Spinal cord (tissue), 10 donors: Measurements from ENCODE around the gene TRIM24. TPM values are rescaled to one million over a fixed set of nuclear protein-coding genes. Genes with fewer than 3 reads are reported as not detected.

Experiments
- DNase-seq, 6 donors: peaks; one replicate each; pipeline versions ENCODE4 v3.0.0 to v3.0.0-alpha.2; 2013 to 2015; ENCODE audit warnings: low spot score in 6 of 6, low read depth in 4 of 6
- H3K27ac ChIP-seq: one replicate; pipeline ENCODE4 v1.5.1; 2013; ENCODE audit warnings: low read depth, low read length, control low read depth
- H3K27me3 ChIP-seq: one replicate; pipeline ENCODE4 v1.6.1; 2013; ENCODE audit warnings: low read length; ENCODE audit not compliant: control insufficient read depth, insufficient read depth
- H3K36me3 ChIP-seq: one replicate; pipeline ENCODE4 v1.6.1; 2013; ENCODE audit warnings: low read length; ENCODE audit not compliant: control insufficient read depth, insufficient read depth
- H3K4me1 ChIP-seq: one replicate; pipeline ENCODE4 v1.6.1; 2013; ENCODE audit warnings: low read length; ENCODE audit not compliant: control insufficient read depth, insufficient read depth
- H3K4me3 ChIP-seq: one replicate; pipeline ENCODE4 v1.5.1; 2013; ENCODE audit warnings: low read depth, low read length, control low read depth
- H3K9me3 ChIP-seq: one replicate; pipeline ENCODE4 v1.6.1; 2013; ENCODE audit warnings: low read length; ENCODE audit not compliant: control insufficient read depth, insufficient read depth
- WGBS: methylation state at CpG from one replicate; pipeline ENCODE4 v1.1.5; 2013; ENCODE audit warnings: missing lambda C conversion rate; ENCODE audit not compliant: insufficient coverage; 5-methylcytosine and 5-hydroxymethylcytosine counted together
- polyA plus RNA-seq, 2 donors: library from polyadenylated mRNA; unstranded; fragments of 120-200 nt; gene quantifications; one replicate each; pipeline ENCODE4 v1.2.1, GENCODE V29; 2013; ENCODE audit not compliant: insufficient read length in 2 of 2
- total RNA-seq, 2 donors: library from RNA; depleted of rRNA in 1 of 2; stranded (reverse); fragments of 120-200 nt in 1 of 2; fragments of >200 nt in 1 of 2; gene quantifications; one replicate each; pipeline versions ENCODE4 v1.2.3 to v1.2.4, GENCODE V29; 2013 to 2014
- donor health status: healthy.

Gene TRIM24
- total and polyA plus RNA-seq, 4 donors = 25.4 to 53.4 (median 32.8) TPM

GRCh38 chr7:138505361-138505873 lies 45.4 kb downstream of the TRIM24 start:
- Histone ChIP-seq H3K9me3 (no peaks in the 10 kb centered on the region), H3K4me3 (no peak overlapping the region), H3K4me1 (no peaks in the 10 kb centered on the region), H3K36me3 (peaks cover 9% of the 10 kb centered on the region), H3K27me3 (no peaks in the 10 kb centered on the region), H3K27ac (no peak overlapping the region)
- no peak for DNase-seq
- WGBS = 100% methylated on average over 1 of the region's 2 CpGs

GRCh38 chr7:138506764-138507163 lies 46.7 kb downstream of the TRIM24 start:
- H3K4me1 ChIP-seq = no peaks in the 10 kb centered on the region
- H3K27ac ChIP-seq = no peak overlapping the region
- peaks cover 15% of the 10 kb centered on the region for H3K36me3 ChIP-seq
- no peaks in the 10 kb centered on the region for H3K9me3 ChIP-seq
- H3K4me3 ChIP-seq = no peak overlapping the region
- no peak for DNase-seq
- no peaks in the 10 kb centered on the region for H3K27me3 ChIP-seq
- 92% methylated on average over 1 of the region's 1 CpG for WGBS

GRCh38 chr7:138510003-138510402 lies 49.9 kb downstream of the TRIM24 start:
- peaks cover 16% of the 10 kb centered on the region for H3K36me3 ChIP-seq
- DNase-seq = no peak
- 80% methylated on average over 3 of the region's 3 CpGs for WGBS
- no peaks in the 10 kb centered on the region for H3K9me3 ChIP-seq
- H3K4me3 ChIP-seq = no peak overlapping the region
- no peak overlapping the region for H3K27ac ChIP-seq
- H3K27me3 ChIP-seq = no peaks in the 10 kb centered on the region
- H3K4me1 ChIP-seq = no peaks in the 10 kb centered on the region

DNA sequence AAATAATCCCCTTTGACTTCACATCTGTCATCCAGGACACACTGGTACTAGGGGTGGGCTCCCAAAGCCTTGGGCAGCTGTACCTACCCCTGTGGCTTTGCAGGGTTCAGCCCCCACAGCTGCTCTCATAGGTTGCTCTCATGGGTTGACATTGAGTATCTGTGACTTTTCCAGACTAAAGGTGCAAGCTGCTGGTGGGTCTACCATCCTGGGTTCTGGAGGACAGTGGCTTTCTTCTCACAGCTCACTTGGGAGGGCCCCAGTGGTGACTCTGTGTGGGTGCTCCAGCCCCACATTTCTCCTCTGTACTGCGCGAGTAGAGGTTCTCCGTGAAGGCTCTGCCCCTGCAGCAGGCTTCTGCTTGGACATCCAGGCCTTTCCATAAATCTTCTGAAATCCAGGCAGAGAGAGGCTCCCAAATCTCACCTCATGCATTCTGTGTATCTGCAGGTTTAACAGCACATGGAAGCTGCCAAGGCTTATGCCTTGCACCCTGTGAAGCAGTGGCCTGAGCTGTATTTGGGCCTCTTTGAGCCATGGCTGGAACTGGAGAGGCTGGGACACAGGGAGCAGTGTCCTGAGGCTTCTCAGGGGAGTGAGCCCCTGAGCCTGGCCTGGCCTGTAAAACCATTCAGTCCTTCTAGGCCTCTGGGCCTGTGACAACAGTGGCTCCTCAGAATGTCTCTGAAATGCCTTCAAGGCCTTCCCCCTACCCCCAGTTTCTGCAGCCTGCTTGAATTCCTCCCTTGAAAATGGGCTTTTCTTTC lies 52.2 kb downstream of the TRIM24 start:
- H3K27me3 ChIP-seq = no peaks in the 10 kb centered on the region
- H3K9me3 ChIP-seq = no peaks in the 10 kb centered on the region
- DNase-seq = no peak
- peaks cover 25% of the 10 kb centered on the region for H3K36me3 ChIP-seq
- no peak overlapping the region for H3K4me3 ChIP-seq
- no peak overlapping the region for H3K27ac ChIP-seq
- 96% methylated on average over 3 of the region's 3 CpGs for WGBS
- H3K4me1 ChIP-seq = no peaks in the 10 kb centered on the region

- no peak overlapping the region for H3K27ac ChIP-seq
- H3K36me3 ChIP-seq = peaks cover 26% of the 10 kb centered on the region
- DNase-seq = no peak
- no peaks in the 10 kb centered on the region for H3K27me3 ChIP-seq
- H3K4me3 ChIP-seq = no peak overlapping the region
- no peaks in the 10 kb centered on the region for H3K4me1 ChIP-seq
- WGBS = 100% methylated on average over 1 of the region's 1 CpG
- no peaks in the 10 kb centered on the region for H3K9me3 ChIP-seq
Measured at GRCh38 chr7:138512885-138513284, 52.8 kb downstream of the TRIM24 start.

GRCh38 chr7:138513344-138513871 lies 53.3 kb downstream of the TRIM24 start:
- H3K36me3 ChIP-seq = peaks cover 26% of the 10 kb centered on the region
- no peaks in the 10 kb centered on the region for H3K9me3 ChIP-seq
- H3K4me3 ChIP-seq = no peak overlapping the region
- no peak for DNase-seq
- H3K4me1 ChIP-seq = no peaks in the 10 kb centered on the region
- no peaks in the 10 kb centered on the region for H3K27me3 ChIP-seq
- WGBS = 71% methylated on average over 1 of the region's 4 CpGs
- no peak overlapping the region for H3K27ac ChIP-seq

- Histone ChIP-seq H3K36me3 (peaks cover 26% of the 10 kb centered on the region), H3K4me1 (no peaks in the 10 kb centered on the region), H3K9me3 (no peaks in the 10 kb centered on the region), H3K4me3 (no peak overlapping the region), H3K27me3 (no peaks in the 10 kb centered on the region), H3K27ac (no peak overlapping the region)
- WGBS = 30% methylated on average over 1 of the region's 1 CpG
- DNase-seq = no peak
Measured at GRCh38 chr7:138514044-138514443, 54.0 kb downstream of the TRIM24 start.

DNA sequence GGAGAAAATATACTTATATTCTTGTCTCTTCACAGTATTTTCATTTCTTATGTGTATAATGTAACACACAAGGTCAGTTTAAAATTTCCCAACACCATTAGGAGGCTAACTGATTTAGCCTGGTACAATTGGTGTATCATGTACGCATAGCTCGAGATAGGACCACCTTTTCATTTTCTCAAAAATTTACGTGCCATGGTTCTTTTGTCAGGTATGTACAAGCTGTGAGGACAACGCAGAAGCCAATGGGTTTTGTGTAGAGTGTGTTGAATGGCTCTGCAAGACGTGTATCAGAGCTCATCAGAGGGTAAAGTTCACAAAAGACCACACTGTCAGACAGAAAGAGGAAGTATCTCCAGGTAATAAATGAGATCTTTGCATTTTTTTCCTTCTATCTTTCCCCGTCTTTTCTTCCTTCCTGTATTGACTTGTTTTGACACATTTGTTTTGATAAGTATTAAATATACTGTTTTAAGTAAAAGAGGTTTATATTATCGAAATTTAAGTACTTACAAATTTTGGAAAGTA lies 55.0 kb downstream of the TRIM24 start:
- WGBS = 94% methylated on average over 3 of the region's 7 CpGs
- Histone ChIP-seq H3K36me3 (peaks cover 26% of the 10 kb centered on the region), H3K27ac (no peak overlapping the region), H3K27me3 (no peaks in the 10 kb centered on the region), H3K4me1 (no peaks in the 10 kb centered on the region), H3K4me3 (no peak overlapping the region), H3K9me3 (no peaks in the 10 kb centered on the region)
- DNase-seq = no peak

DNA sequence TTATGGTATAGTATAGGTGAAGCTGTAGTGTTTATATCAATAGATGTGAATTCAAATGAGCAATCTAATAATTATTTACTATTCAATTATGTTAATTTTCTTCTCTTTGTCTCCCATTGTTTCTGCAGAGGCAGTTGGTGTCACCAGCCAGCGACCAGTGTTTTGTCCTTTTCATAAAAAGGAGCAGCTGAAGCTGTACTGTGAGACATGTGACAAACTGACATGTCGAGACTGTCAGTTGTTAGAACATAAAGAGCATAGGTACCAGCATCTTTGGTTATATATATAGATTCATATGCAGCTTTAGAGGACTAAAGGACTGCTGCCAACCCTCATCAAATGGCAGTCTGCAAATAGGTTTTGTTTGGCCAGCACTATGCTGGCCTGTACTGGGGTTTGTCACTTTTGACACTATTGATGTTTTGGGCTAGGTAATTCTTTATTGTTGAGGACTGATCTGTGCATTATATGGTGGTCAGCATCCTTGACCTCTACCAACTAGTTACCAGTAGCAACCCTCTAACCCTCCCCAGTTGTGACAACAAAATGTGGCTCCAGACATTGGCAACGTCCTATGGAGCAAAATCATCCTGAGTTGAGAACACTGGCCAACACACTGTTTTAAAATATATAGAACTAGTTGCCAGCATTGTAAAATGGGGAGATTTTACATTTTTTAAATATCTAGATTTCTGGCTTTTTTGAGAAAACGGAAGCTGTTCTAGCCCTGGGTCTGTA lies 59.2 kb downstream of the TRIM24 start:
- no peaks in the 10 kb centered on the region for H3K27me3 ChIP-seq
- no peaks in the 10 kb centered on the region for H3K4me1 ChIP-seq
- peaks cover 17% of the 10 kb centered on the region for H3K36me3 ChIP-seq
- no CpG with 5 or more reads among the region's 4 CpGs for WGBS
- no peak overlapping the region for H3K4me3 ChIP-seq
- H3K9me3 ChIP-seq = no peaks in the 10 kb centered on the region
- no peak overlapping the region for H3K27ac ChIP-seq
- no peak for DNase-seq
